Measurements from ENCODE around the gene GPR42.

The GPR42 gene

GRCh38 chr19:35351411-35352176, 19.3 kb upstream of the GPR42 start:
- DNase-seq (ENCODE audit: insufficient read length, low spot score) (no peak), FAIRE-seq (no peak)
- TF ChIP-seq, protein P1, sequence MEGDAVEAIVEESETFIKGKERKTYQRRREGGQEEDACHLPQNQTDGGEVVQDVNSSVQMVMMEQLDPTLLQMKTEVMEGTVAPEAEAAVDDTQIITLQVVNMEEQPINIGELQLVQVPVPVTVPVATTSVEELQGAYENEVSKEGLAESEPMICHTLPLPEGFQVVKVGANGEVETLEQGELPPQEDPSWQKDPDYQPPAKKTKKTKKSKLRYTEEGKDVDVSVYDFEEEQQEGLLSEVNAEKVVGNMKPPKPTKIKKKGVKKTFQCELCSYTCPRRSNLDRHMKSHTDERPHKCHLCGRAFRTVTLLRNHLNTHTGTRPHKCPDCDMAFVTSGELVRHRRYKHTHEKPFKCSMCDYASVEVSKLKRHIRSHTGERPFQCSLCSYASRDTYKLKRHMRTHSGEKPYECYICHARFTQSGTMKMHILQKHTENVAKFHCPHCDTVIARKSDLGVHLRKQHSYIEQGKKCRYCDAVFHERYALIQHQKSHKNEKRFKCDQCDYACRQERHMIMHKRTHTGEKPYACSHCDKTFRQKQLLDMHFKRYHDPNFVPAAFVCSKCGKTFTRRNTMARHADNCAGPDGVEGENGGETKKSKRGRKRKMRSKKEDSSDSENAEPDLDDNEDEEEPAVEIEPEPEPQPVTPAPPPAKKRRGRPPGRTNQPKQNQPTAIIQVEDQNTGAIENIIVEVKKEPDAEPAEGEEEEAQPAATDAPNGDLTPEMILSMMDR (IDR thresholded peaks at IDR 0.05; ENCODE audit: insufficient read depth, missing control alignments), result no peak

DNA sequence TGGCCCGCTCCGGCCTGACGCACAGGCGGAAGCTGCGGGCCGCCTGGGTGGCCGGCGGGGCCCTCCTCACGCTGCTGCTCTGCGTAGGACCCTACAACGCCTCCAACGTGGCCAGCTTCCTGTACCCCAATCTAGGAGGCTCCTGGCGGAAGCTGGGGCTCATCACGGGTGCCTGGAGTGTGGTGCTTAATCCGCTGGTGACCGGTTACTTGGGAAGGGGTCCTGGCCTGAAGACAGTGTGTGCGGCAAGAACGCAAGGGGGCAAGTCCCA, 18.8 kb upstream of the GPR42 start:
- FAIRE-seq (no peak), DNase-seq (ENCODE audit: insufficient read length, low spot score) (no peak)
- TF ChIP-seq, protein P1 (IDR thresholded peaks at IDR 0.05; ENCODE audit: insufficient read depth, missing control alignments), result no peak

DNA sequence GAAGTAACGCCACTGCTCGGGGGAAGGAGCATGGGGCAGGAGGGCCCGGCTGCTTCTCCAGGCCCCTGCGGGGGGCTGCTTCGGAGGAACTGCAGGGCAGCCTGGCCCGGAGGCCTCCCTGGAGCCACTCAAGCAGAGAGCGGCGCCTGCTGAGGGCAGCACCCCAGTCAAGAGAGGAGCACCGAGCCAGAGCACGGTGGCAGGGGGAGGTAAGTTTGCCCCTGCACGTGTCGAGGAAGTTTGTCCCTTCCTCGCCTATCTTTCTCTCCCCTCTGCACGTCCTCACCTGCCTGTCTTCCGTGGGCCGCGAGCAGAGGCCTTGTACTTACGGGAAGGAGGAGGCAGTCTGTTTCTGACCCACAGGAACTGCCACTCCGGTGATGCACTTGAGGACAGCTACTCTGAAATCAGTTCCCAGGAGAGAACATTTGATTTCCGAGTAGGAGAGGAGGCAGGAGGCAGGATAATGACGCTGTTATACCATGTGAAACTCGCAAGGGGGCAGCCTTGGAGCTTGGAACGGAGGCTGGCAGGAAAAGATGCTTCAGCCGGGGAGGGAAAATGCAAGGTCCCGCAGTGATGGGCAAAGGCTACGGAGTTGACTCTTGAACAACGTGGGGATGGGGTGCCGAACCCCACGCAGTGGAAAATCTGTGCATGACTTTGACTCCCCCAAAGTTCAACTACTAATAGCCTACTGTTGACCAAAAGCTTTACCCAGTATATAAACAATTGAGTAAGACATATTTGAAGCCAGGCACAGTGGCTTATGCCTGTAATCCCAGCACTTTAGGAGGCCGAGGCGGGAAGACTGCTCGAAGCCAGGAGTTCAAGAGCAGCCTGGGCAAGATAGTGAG, 18.2 kb upstream of the GPR42 start:
- DNase-seq (ENCODE audit: insufficient read length, low spot score) (peak; percentile 82), FAIRE-seq (no peak)
- TF ChIP-seq, protein P1 (IDR thresholded peaks at IDR 0.05; ENCODE audit: insufficient read depth, missing control alignments), result peak; percentile 82

DNA sequence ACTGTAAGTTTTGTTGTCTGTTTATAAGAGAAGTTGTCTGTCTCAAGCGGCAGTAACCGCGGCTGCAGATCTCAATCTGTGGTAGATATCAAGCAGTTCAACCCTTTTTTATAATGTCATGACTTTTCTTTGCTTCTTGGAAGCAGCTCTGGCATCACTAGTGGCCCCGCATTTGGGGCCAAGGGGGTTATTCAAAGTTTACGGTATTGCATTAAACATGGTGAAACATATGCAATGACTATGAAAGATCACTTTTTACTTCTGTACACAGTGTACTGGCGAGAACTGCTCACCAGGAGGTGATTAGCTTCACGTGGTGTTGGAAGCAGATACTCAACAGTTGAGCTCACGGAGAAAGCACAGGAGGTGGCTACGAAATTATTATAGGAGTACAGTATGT, 17.2 kb upstream of the GPR42 start:
- DNase-seq (ENCODE audit: insufficient read length, low spot score), result no peak
- TF ChIP-seq, protein P1 (IDR thresholded peaks at IDR 0.05; ENCODE audit: insufficient read depth, missing control alignments), result no peak
- no peak for FAIRE-seq

DNA sequence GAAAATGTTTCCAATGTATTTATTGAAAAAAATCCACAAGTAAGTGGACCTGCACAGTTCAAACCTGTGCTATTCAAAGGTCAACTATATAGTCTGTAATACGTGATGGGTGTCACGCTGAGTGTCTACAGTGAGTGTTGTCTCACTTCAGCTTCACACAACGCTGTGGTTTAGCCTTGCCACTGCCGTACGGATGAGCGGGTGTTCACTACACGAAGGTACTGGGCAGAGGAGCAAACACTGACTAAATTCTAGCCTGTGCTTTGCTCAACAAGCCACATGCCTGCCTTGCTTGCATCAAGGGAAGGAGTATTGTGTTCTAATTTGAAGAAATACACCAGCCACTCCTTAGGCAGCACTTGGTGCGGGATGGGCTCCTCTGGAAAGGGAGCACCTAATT, 16.0 kb upstream of the GPR42 start:
- FAIRE-seq (no peak), DNase-seq (ENCODE audit: insufficient read length, low spot score) (no peak)
- TF ChIP-seq, protein P1 (IDR thresholded peaks at IDR 0.05; ENCODE audit: insufficient read depth, missing control alignments), result no peak

- DNase-seq (ENCODE audit: insufficient read length, low spot score) (no peak), FAIRE-seq (no peak)
- TF ChIP-seq, protein P1 (IDR thresholded peaks at IDR 0.05; ENCODE audit: insufficient read depth, missing control alignments), result no peak
Observed at GRCh38 chr19:35355791-35356460, 14.9 kb upstream of the GPR42 start.
